IPS-15b (cell line): Measurements from ENCODE around the gene ZIC2.
"Not testable (repeated sequence)": the region's sequence is repeated elsewhere in the genome, so short reads cannot be mapped to it uniquely, and the experiment has no call there.

Experiments used
- H3K27me3 ChIP-seq: one replicate; pipeline ENCODE4 v1.6.1; 2013; ENCODE audit warnings: low read length; ENCODE audit not compliant: control insufficient read depth, insufficient read depth
- H3K36me3 ChIP-seq: one replicate; pipeline ENCODE4 v1.6.1; 2013; ENCODE audit warnings: low read length; ENCODE audit not compliant: control insufficient read depth, insufficient read depth
- H3K4me1 ChIP-seq: one replicate; pipeline ENCODE4 v1.6.1; 2013; ENCODE audit warnings: mild to moderate bottlenecking, low read length; ENCODE audit not compliant: control insufficient read depth, insufficient read depth
- H3K4me3 ChIP-seq: one replicate; pipeline ENCODE4 v1.5.1; 2013; ENCODE audit warnings: low read depth, low read length
- H3K9ac ChIP-seq: one replicate; pipeline ENCODE4 v1.6.1; 2013; ENCODE audit warnings: low read depth, mild to moderate bottlenecking, low read length
- H3K9me3 ChIP-seq: one replicate; pipeline ENCODE4 v1.6.1; 2013; ENCODE audit warnings: mild to moderate bottlenecking, low read length; ENCODE audit not compliant: control insufficient read depth, insufficient read depth

The ZIC2 gene

DNA sequence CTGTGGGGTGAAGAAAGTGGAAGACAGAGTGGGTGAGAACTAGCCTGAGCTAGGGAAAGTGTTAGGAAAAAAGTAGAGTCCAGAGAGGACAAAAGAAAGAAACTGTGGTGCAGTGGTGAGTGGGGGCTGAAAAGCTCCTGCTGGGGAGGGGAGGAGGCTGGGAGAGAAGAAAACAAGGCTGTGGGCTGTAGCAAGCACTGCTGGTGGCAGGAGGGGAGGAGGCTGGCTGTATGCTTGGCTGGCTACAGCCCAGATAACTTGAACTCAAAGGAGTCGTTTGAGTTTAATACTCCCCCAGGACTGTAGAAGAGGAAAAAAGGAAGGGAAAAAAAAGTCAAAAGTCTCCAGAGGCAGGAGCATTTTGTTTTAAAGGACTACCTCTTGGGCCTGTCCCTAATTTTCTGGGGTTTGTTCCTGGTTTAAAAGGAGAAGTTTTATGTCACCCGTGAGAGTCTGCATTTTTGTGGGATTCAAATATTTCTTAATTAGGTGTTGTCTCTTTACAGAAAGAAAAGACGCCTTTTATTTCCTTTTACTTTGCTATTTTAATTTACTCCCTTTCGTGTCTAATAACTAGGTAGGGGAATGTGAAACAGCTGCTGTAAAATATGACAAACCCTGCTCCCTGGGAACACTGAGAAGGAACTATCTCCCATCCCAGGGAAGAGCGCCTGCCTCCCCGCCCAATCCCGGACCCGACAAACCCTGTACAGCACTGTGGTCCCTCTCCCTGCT lies 31.7 kb upstream of the ZIC2 start:
- H3K9me3 ChIP-seq = no peaks in the 10 kb centered on the region
- no peak overlapping the region for H3K9ac ChIP-seq
- H3K4me3 ChIP-seq = no peak overlapping the region
- H3K36me3 ChIP-seq = no peaks in the 10 kb centered on the region
- peaks cover 29% of the 10 kb centered on the region for H3K27me3 ChIP-seq
- H3K4me1 ChIP-seq = peaks cover 11% of the 10 kb centered on the region

DNA sequence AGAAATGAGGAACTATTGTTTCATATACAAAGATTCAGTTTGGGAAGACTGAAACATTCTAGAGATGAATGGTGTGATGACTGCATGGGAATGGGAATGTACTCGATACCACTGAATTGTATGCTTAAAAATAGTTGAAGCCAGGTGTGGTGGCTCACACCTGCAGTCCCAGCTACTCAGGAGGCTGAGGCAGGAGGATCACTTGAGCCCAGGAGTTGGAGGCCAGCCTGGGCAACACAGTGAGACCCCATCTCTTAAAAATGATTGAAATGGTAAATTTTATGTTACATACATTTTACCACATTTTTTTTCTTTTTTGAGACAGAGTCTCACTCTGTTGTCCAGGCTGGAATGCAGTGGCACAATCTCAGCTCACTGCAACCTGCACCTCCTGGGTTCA lies 29.9 kb upstream of the ZIC2 start:
- H3K9ac ChIP-seq, H3K4me3 ChIP-seq, H3K36me3 ChIP-seq, H3K9me3 ChIP-seq: not testable (repeated sequence)
- peaks cover 14% of the 10 kb centered on the region for H3K4me1 ChIP-seq
- H3K27me3 ChIP-seq = peaks cover 47% of the 10 kb centered on the region

DNA sequence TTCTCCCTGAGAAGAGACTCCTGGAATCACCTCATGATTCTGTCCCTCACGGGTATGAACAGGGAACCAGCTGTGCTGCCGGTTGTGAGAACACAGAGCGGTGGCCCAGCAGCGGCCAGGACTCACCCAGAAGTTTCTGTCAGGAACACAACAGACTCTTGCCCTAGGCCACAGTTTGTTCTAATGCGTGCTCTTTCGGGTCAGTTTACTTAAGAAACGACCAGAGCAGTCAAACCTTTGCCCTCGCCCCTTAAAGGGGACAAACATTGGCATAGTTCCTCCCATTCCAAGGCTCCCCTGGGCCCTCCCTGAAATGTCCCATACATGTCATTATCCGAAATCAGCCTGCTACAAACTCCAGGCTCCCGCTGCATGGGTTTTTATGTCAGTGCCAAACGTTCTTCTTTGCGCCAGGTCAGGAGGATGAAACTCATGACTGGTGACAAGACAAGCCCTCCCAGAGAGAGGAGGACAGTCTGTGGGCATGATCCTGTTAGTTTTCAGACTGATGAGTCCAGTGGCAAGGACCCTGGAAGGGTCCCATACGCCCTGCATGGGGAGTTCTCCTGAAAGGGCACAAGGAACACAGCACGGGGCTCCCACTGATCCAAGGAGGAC lies 28.3 kb upstream of the ZIC2 start:
- no peaks in the 10 kb centered on the region for H3K9me3 ChIP-seq
- peaks cover 58% of the 10 kb centered on the region for H3K27me3 ChIP-seq
- H3K4me3 ChIP-seq = no peak overlapping the region
- H3K9ac ChIP-seq = no peak overlapping the region
- H3K4me1 ChIP-seq = peaks cover 18% of the 10 kb centered on the region
- no peaks in the 10 kb centered on the region for H3K36me3 ChIP-seq

DNA sequence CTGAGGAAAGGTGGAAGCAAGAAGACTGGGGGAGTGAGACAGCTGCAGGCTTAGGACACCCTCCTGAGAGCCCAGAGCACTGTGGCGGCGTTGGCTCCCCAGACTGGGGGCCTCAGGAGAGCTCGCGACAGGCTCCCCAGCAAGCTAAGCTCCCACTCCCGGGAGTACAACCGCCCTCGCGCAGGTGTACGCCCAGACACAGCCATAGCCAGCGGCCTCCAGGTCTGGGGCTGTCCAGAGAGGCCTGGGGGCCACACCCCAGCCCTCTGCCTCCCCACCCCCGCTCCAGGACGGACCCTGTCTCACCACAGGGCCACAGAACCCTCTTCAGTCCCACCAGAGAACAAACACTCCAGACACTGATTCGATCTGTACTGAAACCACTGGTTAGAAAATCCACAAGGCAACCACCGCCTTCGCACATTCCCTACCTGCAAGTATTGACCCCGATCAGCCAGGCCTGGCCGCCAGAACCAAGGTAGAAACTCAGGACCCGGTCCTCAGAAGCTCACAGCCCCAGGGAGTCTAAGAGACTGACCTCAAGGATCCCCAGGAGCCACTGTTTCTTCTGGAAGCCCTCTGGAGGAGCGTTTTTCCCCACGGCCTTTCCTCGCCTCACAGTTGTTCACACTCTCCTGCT lies 26.4 kb upstream of the ZIC2 start:
- no peak overlapping the region for H3K9ac ChIP-seq
- peaks cover 76% of the 10 kb centered on the region for H3K27me3 ChIP-seq
- peak overlapping the region; percentile 74 for H3K4me3 ChIP-seq
- no peaks in the 10 kb centered on the region for H3K9me3 ChIP-seq
- no peaks in the 10 kb centered on the region for H3K36me3 ChIP-seq
- peaks cover 15% of the 10 kb centered on the region for H3K4me1 ChIP-seq

DNA sequence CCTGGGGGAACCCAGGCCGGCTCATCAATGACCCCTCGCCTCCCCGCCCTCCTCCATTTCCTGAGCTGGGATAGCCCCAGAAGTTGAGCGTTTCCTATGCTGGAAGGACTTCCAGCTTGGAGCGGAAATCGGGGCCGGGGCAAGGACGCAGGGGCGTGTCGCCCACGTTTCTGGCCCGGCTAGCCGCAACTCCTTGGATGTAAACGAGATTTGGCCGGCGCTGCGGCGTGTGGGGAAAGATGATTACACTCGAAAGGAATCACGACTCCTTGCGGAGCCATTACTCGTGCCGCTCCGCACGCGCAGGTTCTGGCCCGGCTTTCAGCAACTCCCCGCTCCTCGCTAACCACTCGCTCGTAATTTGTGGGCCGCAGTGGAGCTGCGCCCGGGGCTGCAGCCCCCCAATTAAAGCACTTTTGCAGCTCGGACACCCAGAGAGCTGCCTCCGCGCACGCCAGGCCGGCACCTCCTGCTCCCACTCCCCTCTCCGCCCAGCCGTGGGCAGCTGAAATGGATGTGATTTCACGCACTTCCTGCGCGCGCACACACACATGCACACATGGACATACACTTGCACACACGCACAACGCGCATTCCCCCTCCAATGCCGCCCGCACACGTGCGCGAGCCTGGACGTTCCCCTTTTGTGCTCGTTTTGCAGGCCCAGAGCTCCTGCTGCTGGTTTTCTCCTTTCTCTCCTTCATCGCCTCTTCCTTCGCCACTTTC lies 25.7 kb upstream of the ZIC2 start:
- H3K9me3 ChIP-seq = no peaks in the 10 kb centered on the region
- H3K4me1 ChIP-seq = peaks cover 18% of the 10 kb centered on the region
- H3K36me3 ChIP-seq = no peaks in the 10 kb centered on the region
- H3K9ac ChIP-seq = no peak overlapping the region
- H3K27me3 ChIP-seq = peaks cover 79% of the 10 kb centered on the region
- H3K4me3 ChIP-seq = peak overlapping the region; percentile 74

DNA sequence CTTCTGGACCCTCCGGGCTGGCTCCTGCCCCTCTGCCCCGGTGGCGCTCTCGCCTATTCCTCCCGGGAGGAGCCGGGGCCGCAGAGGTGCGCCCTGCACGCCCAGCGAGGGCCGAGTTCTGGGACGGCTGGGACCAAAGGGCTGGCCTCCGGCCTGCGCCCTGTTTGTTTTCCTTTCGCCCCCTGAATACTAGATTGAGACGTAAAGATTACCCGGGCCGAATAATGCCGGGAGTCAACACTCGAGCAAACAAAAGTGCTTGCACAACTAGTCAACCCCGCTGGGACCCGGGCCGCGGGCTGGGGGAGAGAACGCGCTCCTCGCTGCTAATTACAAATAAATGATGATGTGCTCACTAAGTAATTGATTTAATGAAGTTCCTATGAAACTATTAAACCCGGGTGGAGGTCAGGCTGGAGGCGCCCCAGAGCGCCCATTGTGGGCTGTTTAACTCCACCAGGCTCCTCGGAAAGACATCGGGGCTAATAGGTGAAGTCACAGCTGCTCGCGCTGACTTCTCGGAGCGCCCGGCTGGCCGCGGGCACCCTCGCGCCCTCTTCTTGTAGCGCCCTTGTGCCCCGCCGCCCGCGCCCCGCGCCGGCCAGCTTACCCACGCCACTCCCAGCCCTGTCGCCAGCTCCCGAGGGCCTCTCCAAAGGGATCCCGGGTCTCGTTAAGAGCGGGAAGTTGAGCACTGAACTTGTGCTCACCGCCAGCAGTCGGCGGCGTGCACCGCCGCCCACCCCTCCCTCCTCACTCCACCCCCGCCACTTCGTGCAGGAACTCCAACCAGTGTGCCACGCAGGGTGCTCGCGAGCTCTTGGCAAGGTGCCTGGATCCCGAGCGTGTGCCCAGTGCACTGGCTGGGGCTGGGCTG lies 24.9 kb upstream of the ZIC2 start:
- peak overlapping the region; percentile 74 for H3K4me3 ChIP-seq
- peaks cover 87% of the 10 kb centered on the region for H3K27me3 ChIP-seq
- no peaks in the 10 kb centered on the region for H3K36me3 ChIP-seq
- H3K4me1 ChIP-seq = peaks cover 22% of the 10 kb centered on the region
- H3K9me3 ChIP-seq = no peaks in the 10 kb centered on the region
- no peak overlapping the region for H3K9ac ChIP-seq

DNA sequence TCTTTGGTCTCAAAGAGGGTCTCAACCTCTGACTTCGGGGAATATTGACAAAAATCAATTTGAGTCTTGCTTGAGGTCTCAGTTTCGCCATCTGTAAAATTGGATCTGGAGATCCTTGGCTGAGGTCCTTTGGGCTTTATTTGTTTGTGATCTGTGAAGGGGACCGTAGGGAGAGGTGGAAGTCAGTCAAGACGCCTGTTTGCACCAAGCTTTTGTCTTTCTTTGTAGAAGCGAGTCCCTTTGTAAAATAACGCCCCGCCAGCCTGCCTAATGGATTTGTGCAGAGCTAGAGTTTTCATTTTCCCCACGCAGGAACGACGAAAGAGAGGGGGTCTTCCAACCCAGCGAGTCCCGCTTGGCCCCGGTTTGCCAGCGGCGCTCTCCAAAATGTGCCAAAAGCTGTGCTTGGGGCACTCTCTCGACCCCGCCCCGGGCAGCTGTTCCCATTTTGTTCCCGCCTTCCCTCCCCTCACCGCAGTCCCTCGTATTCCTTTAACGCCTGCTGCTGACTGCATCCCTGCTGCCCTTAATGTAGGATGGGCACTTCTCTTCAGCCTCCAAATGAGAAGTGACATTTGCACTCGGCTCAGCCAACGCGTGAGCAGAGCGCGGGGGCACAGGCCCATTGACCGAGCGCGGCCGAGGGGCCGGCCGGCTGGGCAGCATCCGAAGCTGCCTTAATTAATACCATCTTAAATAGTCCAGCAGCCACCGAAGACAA lies 23.0 kb upstream of the ZIC2 start:
- Histone ChIP-seq H3K9me3 (no peaks in the 10 kb centered on the region), H3K9ac (no peak overlapping the region), H3K4me1 (peaks cover 22% of the 10 kb centered on the region), H3K36me3 (no peaks in the 10 kb centered on the region), H3K27me3 (peaks cover 93% of the 10 kb centered on the region), H3K4me3 (peak overlapping the region; percentile 74)

DNA sequence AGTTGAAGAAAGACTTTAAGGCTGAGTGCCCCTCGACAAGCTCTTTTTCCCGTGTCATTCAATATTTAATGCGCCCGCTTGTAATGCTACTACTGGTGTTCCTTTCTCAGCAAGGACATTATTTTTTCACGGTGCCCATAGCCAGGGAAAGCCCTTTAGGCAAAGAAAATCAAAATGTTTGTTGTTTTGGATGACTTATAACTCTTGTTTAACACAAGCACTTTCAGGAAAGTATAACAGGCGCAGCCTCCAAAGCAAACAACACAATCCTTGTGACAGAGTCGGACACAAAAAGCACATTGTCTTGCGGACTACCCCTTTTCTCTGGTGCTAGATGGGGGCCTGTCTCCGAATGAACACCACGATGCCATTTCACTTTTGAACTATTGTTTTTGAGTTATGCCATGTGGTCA lies 22.5 kb upstream of the ZIC2 start:
- H3K9ac ChIP-seq = no peak overlapping the region
- peak overlapping the region; percentile 74 for H3K4me3 ChIP-seq
- peaks cover 26% of the 10 kb centered on the region for H3K4me1 ChIP-seq
- H3K36me3 ChIP-seq = no peaks in the 10 kb centered on the region
- H3K27me3 ChIP-seq = peaks cover 93% of the 10 kb centered on the region
- no peaks in the 10 kb centered on the region for H3K9me3 ChIP-seq

DNA sequence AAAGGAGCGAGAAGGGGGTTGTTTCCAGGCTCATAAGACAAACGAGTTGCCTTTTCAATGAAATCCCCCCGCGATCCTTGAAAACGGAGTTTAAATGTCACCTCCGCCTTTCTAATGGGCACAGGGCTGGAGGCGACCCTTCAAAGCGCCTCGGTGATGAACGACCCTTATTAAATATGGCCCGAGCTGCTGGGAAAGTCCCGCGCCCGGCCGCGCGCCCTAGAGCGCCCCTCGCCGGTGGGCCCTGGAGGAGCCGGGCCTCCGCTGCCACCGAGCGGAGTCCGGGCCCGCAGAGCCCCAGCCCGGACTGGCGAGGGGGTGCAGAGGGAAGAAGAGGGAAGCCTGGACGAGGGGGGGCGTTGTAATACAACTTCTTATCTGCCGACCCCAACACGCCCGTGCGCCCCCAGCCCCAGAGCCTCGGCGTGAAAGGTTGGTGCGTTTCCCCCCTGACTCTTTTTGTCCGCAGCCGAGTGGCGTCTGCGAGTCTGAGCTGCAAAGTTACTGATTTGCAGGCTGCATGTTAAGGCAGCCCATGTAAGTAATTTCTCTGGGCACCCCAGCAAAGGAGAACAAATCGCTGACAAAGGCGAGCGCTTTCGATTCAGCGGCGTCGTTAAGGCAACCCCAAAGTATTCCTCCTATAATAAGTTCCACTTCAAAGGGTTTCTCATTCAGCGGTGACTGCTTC lies 21.9 kb upstream of the ZIC2 start:
- H3K4me1 ChIP-seq = peaks cover 26% of the 10 kb centered on the region
- peaks cover 90% of the 10 kb centered on the region for H3K27me3 ChIP-seq
- H3K9me3 ChIP-seq = no peaks in the 10 kb centered on the region
- no peaks in the 10 kb centered on the region for H3K36me3 ChIP-seq
- H3K4me3 ChIP-seq = peak overlapping the region; percentile 74
- no peak overlapping the region for H3K9ac ChIP-seq

DNA sequence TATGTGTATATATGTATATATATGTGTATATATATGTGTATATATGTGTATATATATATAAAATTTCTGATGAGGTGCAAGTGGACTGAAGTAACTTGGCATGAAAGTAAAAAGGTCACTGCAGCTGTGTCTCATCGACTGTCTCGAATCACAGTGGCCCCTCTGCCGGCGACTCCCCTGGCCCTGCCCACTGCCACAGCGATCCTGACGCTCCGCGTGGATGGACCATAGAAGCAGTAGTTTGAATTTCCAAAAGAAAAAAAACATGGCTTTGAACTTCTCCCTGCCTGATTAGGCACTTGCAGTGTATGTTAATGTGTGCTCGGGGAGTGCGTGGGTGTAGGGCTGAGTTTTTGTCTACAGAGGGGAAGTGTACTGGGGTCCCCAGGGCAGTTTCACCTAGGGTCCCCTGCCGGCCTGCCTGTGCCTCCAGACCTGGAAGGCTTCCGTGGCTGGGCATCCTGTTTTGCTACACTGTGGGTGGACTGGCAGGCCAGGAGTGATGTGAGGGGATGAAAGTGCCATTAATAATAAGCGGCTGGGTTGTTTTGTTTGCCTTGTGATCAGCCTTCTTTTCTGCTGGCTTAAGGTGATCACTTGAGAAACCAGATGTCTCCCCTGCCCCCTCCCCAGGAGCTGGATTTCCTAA lies 20.8 kb upstream of the ZIC2 start:
- H3K27me3 ChIP-seq = peaks cover 84% of the 10 kb centered on the region

More for the DNA sequence above, 20.8 kb upstream of the ZIC2 start:
- H3K9ac ChIP-seq = no peak overlapping the region
- peaks cover 6% of the 10 kb centered on the region for H3K36me3 ChIP-seq
- peaks cover 25% of the 10 kb centered on the region for H3K4me1 ChIP-seq
- H3K9me3 ChIP-seq = no peaks in the 10 kb centered on the region
- peak overlapping the region; percentile 35 for H3K4me3 ChIP-seq
